GM23248 (cell line): ENCODE results near the gene GLS. TPM values are rescaled to one million over a fixed set of nuclear protein-coding genes. Genes with fewer than 3 reads are reported as not detected.

Experiments
- DNase-seq: peaks from one replicate; pipeline ENCODE4 v3.0.0-alpha.2; 2015
- H2AFZ ChIP-seq: fragments of 200-600 bp; sonication (generic); 2 replicates; pipeline ENCODE4 v1.6.1; 2016; ENCODE audit warnings: antibody characterized with exemption
- H3F3A ChIP-seq: fragments of 200-600 bp; sonication (generic); 2 replicates; pipeline ENCODE4 v1.6.1; 2016; ENCODE audit warnings: mild to moderate bottlenecking, antibody characterized with exemption, mixed run types; ENCODE audit not compliant: insufficient read depth
- H3K27ac ChIP-seq: fragments of 200-600 bp; sonication (generic); 2 replicates; pipeline ENCODE4 v1.5.1; 2016; ENCODE audit warnings: mild to moderate bottlenecking
- H3K27me3 ChIP-seq: fragments of 200-600 bp; sonication (generic); replicated peaks from 2 replicates; pipeline ENCODE4 v1.6.1; 2016; ENCODE audit warnings: mild to moderate bottlenecking; ENCODE audit not compliant: insufficient read depth
- H3K36me3 ChIP-seq: fragments of 200-600 bp; sonication (generic); 2 replicates; pipeline ENCODE4 v1.6.1; 2016; ENCODE audit warnings: low read depth, mild to moderate bottlenecking
- H3K4me1 ChIP-seq: fragments of 200-600 bp; sonication (generic); 2 replicates; pipeline ENCODE4 v1.6.1; 2016; ENCODE audit warnings: mild to moderate bottlenecking; ENCODE audit not compliant: insufficient read depth
- H3K4me2 ChIP-seq: fragments of 200-600 bp; sonication (generic); one replicate; pipeline ENCODE4 v1.6.1; 2016; ENCODE audit warnings: mild to moderate bottlenecking; ENCODE audit not compliant: unreplicated experiment
- H3K4me3 ChIP-seq: fragments of 200-600 bp; sonication (generic); 2 replicates; pipeline ENCODE4 v1.5.1; 2016; ENCODE audit warnings: mild to moderate bottlenecking
- H3K79me2 ChIP-seq: fragments of 200-600 bp; sonication (generic); 2 replicates; pipeline ENCODE4 v1.6.1; 2016; ENCODE audit warnings: mild to moderate bottlenecking; ENCODE audit not compliant: insufficient read depth
- H3K9ac ChIP-seq: fragments of 200-600 bp; sonication (generic); 2 replicates; pipeline ENCODE4 v1.6.1; 2016; ENCODE audit warnings: mild to moderate bottlenecking
- H3K9me2 ChIP-seq: fragments of 200-600 bp; sonication (generic); 2 replicates; pipeline ENCODE4 v1.6.1; 2016; ENCODE audit warnings: mixed run types, mild to moderate bottlenecking, moderate library complexity; ENCODE audit not compliant: insufficient read depth
- H3K9me3 ChIP-seq: fragments of 200-600 bp; sonication (generic); one replicate; pipeline ENCODE4 v1.6.1; 2017; ENCODE audit warnings: low read depth
- H4K20me1 ChIP-seq: fragments of 200-600 bp; sonication (generic); 2 replicates; pipeline ENCODE4 v1.6.0; 2016; ENCODE audit not compliant: insufficient read depth
- EZH2 ChIP-seq: fragments of 200-600 bp; sonication (generic); IDR thresholded peaks from 2 replicates; pipeline ENCODE4 v1.6.1; 2018; ENCODE audit warnings: antibody characterized with exemption, mild to moderate bottlenecking; ENCODE audit not compliant: insufficient read depth, poor library complexity, severe bottlenecking
- EZH2phosphoT487 ChIP-seq: fragments of 200-600 bp; sonication (generic); IDR thresholded peaks from 2 replicates; pipeline ENCODE4 v1.6.1; 2018; ENCODE audit warnings: antibody characterized with exemption, moderate library complexity, mild to moderate bottlenecking, low read depth; ENCODE audit not compliant: insufficient read depth
- WGBS, 2 experiments: methylation state at CpG; one replicate each; pipeline ENCODE4 v1.1.6; 2015 to 2017; ENCODE audit warnings: low lambda C conversion rate in 2 of 2, low coverage in 1 of 2; ENCODE audit errors: missing lambda C conversion rate in 2 of 2; 5-methylcytosine and 5-hydroxymethylcytosine counted together
- in situ Hi-C: fragments of 300-500 bp; cut with MboI; formaldehyde crosslinking; loops from 2 replicates; pipeline ENCODE4 v1.15.0; 2020
- polyA plus RNA-seq: library from polyadenylated mRNA; unstranded; fragments of >200 nt; fragmentation: Nextera tagmentation; extraction: Ambion mirVana; gene quantifications from 2 replicates; pipeline ENCODE4 v1.2.1, GENCODE V29; 2016
- total RNA-seq: library from RNA; depleted of rRNA; stranded (reverse); fragments of >200 nt; shearing (Covaris generic); gene quantifications from 2 replicates; pipeline ENCODE4 v1.2.3, GENCODE V29; 2014

The GLS gene
- total and polyA plus RNA-seq, 2 experiments from 2014 or later, result 96.0 to 362 TPM

DNA sequence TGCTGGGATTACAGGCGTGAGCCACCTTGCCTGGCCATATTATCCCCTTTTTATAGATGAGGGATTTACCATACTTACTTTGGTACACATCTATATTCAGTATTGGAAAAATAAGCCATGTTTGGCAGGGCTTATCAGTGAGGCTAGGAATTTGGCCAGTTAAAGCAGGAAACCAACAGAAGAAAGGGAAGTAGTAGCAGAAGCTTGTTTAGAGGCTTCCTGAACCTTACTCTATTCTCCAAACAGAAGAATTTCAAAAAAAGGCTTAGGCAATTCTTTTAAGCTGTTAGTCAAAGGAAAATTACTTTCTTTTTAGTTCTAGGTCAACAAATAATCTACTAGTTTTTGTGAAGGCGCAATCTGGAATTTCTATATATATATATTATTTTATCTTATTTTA lies 3.2 kb upstream of the GLS start:
- WGBS, 2 experiments, result 99 to 100% methylated on average over 2 of the region's 2 CpGs
- DNase-seq, result no peak
- no peak overlapping the region for H3K27ac ChIP-seq
- no peak overlapping the region for H3K4me2 ChIP-seq
- no peak overlapping the region for H3K9ac ChIP-seq
- TF ChIP-seq EZH2phosphoT487, result no peak
- TF ChIP-seq EZH2, result no peak
- H3F3A ChIP-seq, result peaks cover 12% of the 10 kb centered on the region
- H3K27me3 ChIP-seq, result no peaks in the 10 kb centered on the region
- in situ Hi-C loops, result no loop called here
- H3K9me3 ChIP-seq, result no peaks in the 10 kb centered on the region
- H3K4me3 ChIP-seq, result no peak overlapping the region
- H2AFZ ChIP-seq, result no peak overlapping the region
- H3K4me1 ChIP-seq, result peaks cover 7% of the 10 kb centered on the region; the same call in 1 of the 2 replicates
- H3K79me2 ChIP-seq, result peaks cover 38% of the 10 kb centered on the region
- H3K36me3 ChIP-seq, result no peaks in the 10 kb centered on the region
- peaks cover 3% of the 10 kb centered on the region; the same call in 1 of the 2 replicates for H4K20me1 ChIP-seq
- H3K9me2 ChIP-seq, result no peaks in the 10 kb centered on the region

DNA sequence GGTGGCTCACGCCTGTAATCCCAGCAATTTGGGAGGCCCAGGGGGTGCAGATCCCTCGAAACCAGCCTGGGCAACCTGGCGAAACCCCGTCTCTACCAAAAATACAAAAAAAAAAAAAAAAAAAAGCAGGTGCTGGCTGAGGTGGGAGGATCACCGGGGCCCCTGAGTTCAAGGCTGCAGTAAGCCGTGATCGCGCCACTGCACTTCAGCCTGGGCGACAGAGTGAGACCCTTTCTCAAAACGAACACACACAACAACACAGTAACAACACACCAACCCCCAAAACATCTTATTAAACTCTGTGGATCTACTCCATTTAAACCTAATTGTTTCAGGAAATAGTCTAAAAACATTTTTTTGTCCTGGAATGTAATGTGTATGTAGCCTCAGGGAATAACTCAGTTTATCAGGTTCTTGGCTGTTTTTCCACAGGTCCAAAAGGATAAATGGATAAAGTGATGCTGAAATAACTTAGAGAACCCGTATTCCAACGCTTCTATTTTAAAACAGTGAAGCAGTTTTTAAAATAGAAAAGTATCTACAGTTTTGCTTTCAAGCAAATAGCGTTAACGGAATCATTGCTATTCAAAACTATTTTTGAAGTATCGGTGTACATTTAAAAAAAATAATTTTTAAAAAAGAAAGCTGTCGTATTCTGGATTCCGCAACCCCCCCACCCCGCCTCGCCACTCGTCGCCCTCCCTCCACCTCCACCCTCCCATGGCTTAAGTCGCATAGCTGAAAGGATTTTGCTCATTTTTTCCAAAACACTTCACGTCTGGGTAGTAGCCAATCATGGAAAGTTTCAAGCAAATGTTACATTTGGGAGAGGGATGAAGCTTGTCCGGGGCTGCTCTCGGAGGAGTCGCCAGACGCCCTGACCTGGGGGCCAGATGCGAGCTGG lies 895 bp upstream of the GLS start:
- Histone ChIP-seq H3K27me3 (no peaks in the 10 kb centered on the region), H3K9me2 (no peaks in the 10 kb centered on the region), H3F3A (peaks cover 35% of the 10 kb centered on the region), H3K36me3 (peaks cover 16% of the 10 kb centered on the region; the same call in 1 of the 2 replicates), H3K4me3 (peak overlapping the region; percentile 92), H3K9me3 (no peaks in the 10 kb centered on the region), H3K9ac (peak overlapping the region; percentile 89), H3K79me2 (peaks cover 61% of the 10 kb centered on the region), H3K27ac (peak overlapping the region; percentile 89), H2AFZ (peak overlapping the region; percentile 89), H3K4me2 (peak overlapping the region; percentile 94), H3K4me1 (peaks cover 14% of the 10 kb centered on the region; the same call in 1 of the 2 replicates), H4K20me1 (peaks cover 25% of the 10 kb centered on the region)
- TF ChIP-seq EZH2, result no peak
- TF ChIP-seq EZH2phosphoT487, result no peak
- peak; percentile 77 for DNase-seq
- in situ Hi-C loops, result no loop called here
- 29 to 30% methylated on average over 28 of the region's 28 CpGs for WGBS, 2 experiments

DNA sequence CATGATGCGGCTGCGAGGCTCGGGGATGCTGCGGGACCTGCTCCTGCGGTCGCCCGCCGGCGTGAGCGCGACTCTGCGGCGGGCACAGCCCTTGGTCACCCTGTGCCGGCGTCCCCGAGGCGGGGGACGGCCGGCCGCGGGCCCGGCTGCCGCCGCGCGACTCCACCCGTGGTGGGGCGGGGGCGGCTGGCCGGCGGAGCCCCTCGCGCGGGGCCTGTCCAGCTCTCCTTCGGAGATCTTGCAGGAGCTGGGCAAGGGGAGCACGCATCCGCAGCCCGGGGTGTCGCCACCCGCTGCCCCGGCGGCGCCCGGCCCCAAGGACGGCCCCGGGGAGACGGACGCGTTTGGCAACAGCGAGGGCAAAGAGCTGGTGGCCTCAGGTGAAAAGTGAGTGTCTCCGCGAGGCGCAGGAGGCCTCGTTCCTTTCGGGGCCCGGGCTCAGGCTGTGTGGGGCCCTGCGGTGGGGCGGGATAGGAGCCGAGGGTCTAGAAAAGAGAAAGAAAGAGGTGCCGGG lies 520 bp downstream of the GLS start:
- in situ Hi-C loops, result no loop called here
- peak overlapping the region; percentile 92 for H3K4me3 ChIP-seq
- no peaks in the 10 kb centered on the region for H3K27me3 ChIP-seq
- no peak for DNase-seq
- H3F3A ChIP-seq, result peaks cover 46% of the 10 kb centered on the region
- 1% methylated on average over 36 to 60 of the region's 60 CpGs for WGBS, 2 experiments
- H3K9me2 ChIP-seq, result no peaks in the 10 kb centered on the region
- H3K79me2 ChIP-seq, result peaks cover 75% of the 10 kb centered on the region
- peak overlapping the region; percentile 89 for H3K9ac ChIP-seq
- peaks cover 16% of the 10 kb centered on the region; the same call in 1 of the 2 replicates for H3K36me3 ChIP-seq
- no peaks in the 10 kb centered on the region for H3K9me3 ChIP-seq
- peaks cover 34% of the 10 kb centered on the region for H4K20me1 ChIP-seq
- TF ChIP-seq EZH2 (no peak), EZH2phosphoT487 (no peak)
- H3K27ac ChIP-seq, result peak overlapping the region; percentile 89
- H3K4me2 ChIP-seq, result peak overlapping the region; percentile 97
- peaks cover 28% of the 10 kb centered on the region for H3K4me1 ChIP-seq
- H2AFZ ChIP-seq, result no peak overlapping the region

DNA sequence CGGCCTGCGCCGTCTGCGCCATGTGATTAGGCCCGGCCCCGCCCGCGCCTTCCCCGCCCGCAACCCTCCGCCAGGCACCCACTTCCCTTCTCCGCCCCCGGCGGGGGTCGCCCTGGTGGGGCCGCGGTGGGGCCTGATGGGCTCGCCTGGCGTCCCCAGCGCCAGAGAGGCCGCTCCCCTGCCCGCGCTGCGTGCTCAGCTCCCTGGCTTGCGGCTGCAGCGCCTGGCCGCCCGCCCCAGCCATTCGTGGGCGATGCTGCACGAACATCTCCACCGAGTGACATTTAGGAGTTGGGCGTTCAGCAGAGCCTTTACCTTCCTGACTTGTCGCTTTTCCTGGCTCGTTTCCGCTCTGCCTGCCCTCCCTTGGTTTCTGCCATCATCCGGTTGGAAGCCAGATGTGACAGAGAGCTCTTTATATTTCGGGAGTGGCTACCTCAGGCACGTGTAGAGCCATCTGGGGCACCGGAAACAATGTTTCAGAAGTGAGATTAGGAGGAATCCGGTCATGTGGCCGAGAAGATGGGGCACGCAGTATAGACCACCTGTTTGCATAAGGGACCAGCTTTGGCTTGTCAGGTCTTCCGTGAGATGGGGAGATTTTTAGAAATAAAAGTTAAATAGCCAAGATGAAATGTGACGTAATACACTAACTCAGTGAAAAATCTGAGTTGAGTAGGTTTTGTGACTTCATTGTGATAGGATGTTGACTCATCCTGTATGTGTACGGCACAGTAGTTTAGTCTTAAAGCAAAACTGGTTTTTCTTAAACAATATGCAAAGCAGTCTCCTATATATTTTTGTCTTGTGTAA lies 1.2 kb downstream of the GLS start:
- Histone ChIP-seq H3K9me2 (no peaks in the 10 kb centered on the region), H3K4me1 (peaks cover 33% of the 10 kb centered on the region), H3F3A (peaks cover 51% of the 10 kb centered on the region), H2AFZ (0 out of 2 replicates have a peak overlapping the region, but pooled peaks have one; percentile 14), H3K36me3 (peaks cover 16% of the 10 kb centered on the region; the same call in 1 of the 2 replicates), H3K9ac (peak overlapping the region; percentile 89), H3K4me3 (peak overlapping the region; percentile 92), H3K27me3 (no peaks in the 10 kb centered on the region), H3K4me2 (peak overlapping the region; percentile 97), H3K79me2 (peaks cover 82% of the 10 kb centered on the region), H3K27ac (peak overlapping the region; percentile 89), H3K9me3 (no peaks in the 10 kb centered on the region), H4K20me1 (peaks cover 37% of the 10 kb centered on the region)
- DNase-seq, result peak; percentile 89
- in situ Hi-C loops, result no loop called here
- 0 to 2% methylated on average over 30 to 45 of the region's 46 CpGs for WGBS, 2 experiments
- TF ChIP-seq EZH2phosphoT487, result no peak
- no peak for TF ChIP-seq EZH2
